Muscle of back (tissue), 10 donors: ENCODE data around the gene COX11. TPM values are rescaled to one million over a fixed set of nuclear protein-coding genes. Genes with fewer than 3 reads are reported as not detected.

Experiments used
- polyA plus RNA-seq, 10 donors: library from polyadenylated mRNA; unstranded; fragments of 120-200 nt; gene quantifications; one replicate each; pipeline ENCODE4 v1.2.1, GENCODE V29; 2013; ENCODE audit not compliant: insufficient read length in 10 of 10

COX11 gene
- polyA plus RNA-seq, 10 donors: 30.6 to 43.0 (median 36.1) TPM

Other genes starting within 250 kb of the COX11 start
- gene TOM1L1, start 67.8 kb downstream of the COX11 start, polyA plus RNA-seq: 10 to 100 TPM in 2 of 10 donors, 1 to 10 TPM in 8; 4.2 to 16.1 (median 6.3) TPM
- 1 to 10 TPM; 3.8 to 5.6 (median 4.8) TPM for gene STXBP4, start 111 bp upstream of the COX11 start, polyA plus RNA-seq